Right lobe of liver (tissue), 6 donors: ENCODE results near the gene CELSR1. TPM values are rescaled to one million over a fixed set of nuclear protein-coding genes. Genes with fewer than 3 reads are reported as not detected.

Source experiments
- ATAC-seq, 4 donors: fragments of 200-7000 bp; cut with Tn5 transposase; one replicate each; pipeline ENCODE4 v1.9.1; 2020; ENCODE audit warnings: mild to moderate bottlenecking in 4 of 4, moderate library complexity in 4 of 4
- DNase-seq, 3 donors: peaks; one replicate each; pipeline ENCODE4 v3.0.0-alpha.2; 2020
- H3K27ac ChIP-seq, 3 donors: fragments of 200-600 bp; one replicate each; pipeline ENCODE4 v1.8.0; 2022
- H3K27me3 ChIP-seq, 2 donors: fragments of 200-600 bp; one replicate each; pipeline ENCODE4 v1.8.0; 2022
- H3K36me3 ChIP-seq, 4 donors: fragments of 200-600 bp; sonication (generic) in 1 of 4; one replicate each; pipeline versions ENCODE4 v1.5.1 to v1.8.0; 2017 to 2022; ENCODE audit warnings: control low read depth in 1 of 4
- H3K4me1 ChIP-seq, 4 donors: fragments of 200-600 bp; sonication (generic) in 1 of 4; one replicate each; pipeline versions ENCODE4 v1.5.1 to v1.8.0; 2017 to 2022; ENCODE audit warnings: control low read depth in 1 of 4
- H3K4me3 ChIP-seq, 3 donors: fragments of 200-600 bp; one replicate each; pipeline ENCODE4 v1.8.0; 2022
- H3K9me3 ChIP-seq, 4 donors: fragments of 200-600 bp; sonication (generic) in 1 of 4; one replicate each; pipeline versions ENCODE4 v1.5.1 to v1.8.0; 2017 to 2022; ENCODE audit warnings: control low read depth in 1 of 4
- POLR2A ChIP-seq: fragments of 450-650 bp; IDR thresholded peaks from one replicate; pipeline ENCODE4 v1.6.1; 2017; ENCODE audit warnings: antibody characterized with exemption, mild to moderate bottlenecking
- WGBS: methylation state at CpG from one replicate; pipeline ENCODE4 v1.1.6; 2018; ENCODE audit warnings: low coverage, low lambda C conversion rate; ENCODE audit not compliant: insufficient coverage; ENCODE audit errors: missing lambda C conversion rate; 5-methylcytosine and 5-hydroxymethylcytosine counted together
- intact Hi-C, 2 donors: fragments of 100-400 bp; cut with DNase I; formaldehyde crosslinking; loops; one replicate each; pipeline versions ENCODE4 v1.11.2 to v1.14.1; 2022
- total RNA-seq, 6 experiments: library from RNA; depleted of rRNA in 2 of 6; stranded (reverse); fragments of >200 nt in 2 of 6; fragmentation: NEBNext Ultra II Directional in 3 of 6; extraction: Animal tissue kit (Norgen Biotek cat#: 25700) in 3 of 6; gene quantifications; one replicate each; pipeline versions ENCODE4 v1.1.0 to v1.2.4, GENCODE V29; 2016 to 2023
- TF ChIP-seq, protein P1 (sequence below), 4 donors: fragments of 200-600 bp in 3 of 4; fragments of 450-650 bp in 1 of 4; IDR thresholded peaks; one replicate each; pipeline versions ENCODE4 v1.5.1 to v1.8.0; 2016 to 2022; ENCODE audit warnings: antibody characterized with exemption in 4 of 4, mild to moderate bottlenecking in 2 of 4
- donor health status: DM: no; HTN: yes; CAD: no.
- donor health status: DM: no; HTN: no; CAD: no.
- donor health status: DM: no; HTN: no; CAD: no.
- donor health status: DM: no; HTN: yes; CAD: no.
- donor health status: DM: no; HTN: yes; CAD: no.

The CELSR1 gene
- total RNA-seq, 6 experiments from 2014 or later, result 2.9 to 8.2 (median 5.0) TPM

DNA sequence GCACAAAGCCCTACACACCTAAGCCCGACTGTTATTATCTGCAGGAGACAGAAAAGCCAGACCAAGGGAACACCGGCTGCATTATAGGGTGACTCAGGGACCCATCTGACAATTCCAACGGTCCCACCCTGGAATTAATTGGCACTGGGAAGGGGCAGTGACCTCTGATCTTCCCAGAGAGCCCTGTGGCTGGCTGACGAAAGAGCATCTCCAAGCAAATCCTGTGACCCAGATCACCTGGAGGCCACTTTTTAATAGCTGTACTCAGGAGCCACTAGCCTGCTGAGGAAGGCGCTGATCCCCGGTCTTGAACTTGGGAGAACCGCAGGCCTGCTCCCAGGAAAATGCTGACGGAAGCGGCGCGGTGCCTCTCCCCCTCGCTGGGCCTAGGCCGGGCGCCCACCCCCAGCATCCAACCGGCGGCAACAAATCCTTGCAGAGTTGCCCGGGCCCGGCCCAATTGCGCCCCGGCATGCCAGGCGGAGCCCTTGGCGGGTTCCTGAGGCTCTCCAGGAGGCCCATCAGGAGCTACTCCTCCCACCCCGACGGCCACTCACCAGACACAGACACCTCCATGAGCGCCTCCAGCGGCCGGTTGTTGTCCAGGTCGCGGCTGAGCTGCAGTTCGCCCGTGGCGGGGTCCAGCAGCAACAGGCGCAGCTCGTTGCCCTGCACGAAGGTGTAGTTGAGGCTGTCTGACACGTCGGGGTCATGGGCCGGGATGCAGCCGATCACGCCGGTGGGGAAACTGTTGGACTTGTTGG lies 4.2 kb downstream of the CELSR1 start:
- Histone ChIP-seq H3K4me1 (peaks cover 0 to 7% (median 0%) of the 10 kb centered on the region in 4 donors), H3K27me3 (peaks cover 0 to 4% of the 10 kb centered on the region in 2 donors), H3K36me3 (no peaks in the 10 kb centered on the region), H3K4me3 (no peak overlapping the region), H3K27ac (no peak overlapping the region), H3K9me3 (no peaks in the 10 kb centered on the region)
- WGBS, result 91% methylated on average over 12 of the region's 41 CpGs
- DNase-seq, result no peak
- TF ChIP-seq POLR2A, result no peak
- TF ChIP-seq, protein P1, sequence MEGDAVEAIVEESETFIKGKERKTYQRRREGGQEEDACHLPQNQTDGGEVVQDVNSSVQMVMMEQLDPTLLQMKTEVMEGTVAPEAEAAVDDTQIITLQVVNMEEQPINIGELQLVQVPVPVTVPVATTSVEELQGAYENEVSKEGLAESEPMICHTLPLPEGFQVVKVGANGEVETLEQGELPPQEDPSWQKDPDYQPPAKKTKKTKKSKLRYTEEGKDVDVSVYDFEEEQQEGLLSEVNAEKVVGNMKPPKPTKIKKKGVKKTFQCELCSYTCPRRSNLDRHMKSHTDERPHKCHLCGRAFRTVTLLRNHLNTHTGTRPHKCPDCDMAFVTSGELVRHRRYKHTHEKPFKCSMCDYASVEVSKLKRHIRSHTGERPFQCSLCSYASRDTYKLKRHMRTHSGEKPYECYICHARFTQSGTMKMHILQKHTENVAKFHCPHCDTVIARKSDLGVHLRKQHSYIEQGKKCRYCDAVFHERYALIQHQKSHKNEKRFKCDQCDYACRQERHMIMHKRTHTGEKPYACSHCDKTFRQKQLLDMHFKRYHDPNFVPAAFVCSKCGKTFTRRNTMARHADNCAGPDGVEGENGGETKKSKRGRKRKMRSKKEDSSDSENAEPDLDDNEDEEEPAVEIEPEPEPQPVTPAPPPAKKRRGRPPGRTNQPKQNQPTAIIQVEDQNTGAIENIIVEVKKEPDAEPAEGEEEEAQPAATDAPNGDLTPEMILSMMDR (IDR thresholded peaks at IDR 0.05), result no peak
- no peak for ATAC-seq
- intact Hi-C loops, result no loop called here

DNA sequence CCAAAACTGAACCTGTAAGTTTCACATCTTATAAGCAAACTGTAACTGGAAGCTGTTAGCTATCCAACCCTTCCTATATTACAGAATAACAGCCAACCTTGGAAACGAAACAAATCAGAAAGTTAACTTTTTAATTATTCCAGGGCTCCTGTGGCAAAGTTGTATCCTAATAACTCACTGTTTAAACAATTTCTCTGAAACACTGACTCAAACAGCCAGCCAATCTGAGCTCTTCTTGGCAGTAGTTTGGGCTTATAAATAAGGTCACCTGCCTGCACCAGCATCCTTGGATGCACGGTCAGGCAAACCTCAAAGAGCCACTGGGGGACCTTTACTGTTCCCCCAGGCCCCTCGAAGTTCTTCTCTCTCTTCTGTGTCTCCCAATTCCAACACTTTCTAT lies 5.0 kb downstream of the CELSR1 start:
- Histone ChIP-seq H3K9me3 (no peaks in the 10 kb centered on the region), H3K36me3 (no peaks in the 10 kb centered on the region), H3K4me3 (no peak overlapping the region), H3K27me3 (no peaks in the 10 kb centered on the region), H3K27ac (no peak overlapping the region), H3K4me1 (no peaks in the 10 kb centered on the region)
- intact Hi-C loops, result no loop called here
- no peak for TF ChIP-seq POLR2A
- ATAC-seq, result no peak
- DNase-seq, result no peak
- whole genome bisulfite sequencing, result 55% methylated on average over 3 of the region's 3 CpGs

DNA sequence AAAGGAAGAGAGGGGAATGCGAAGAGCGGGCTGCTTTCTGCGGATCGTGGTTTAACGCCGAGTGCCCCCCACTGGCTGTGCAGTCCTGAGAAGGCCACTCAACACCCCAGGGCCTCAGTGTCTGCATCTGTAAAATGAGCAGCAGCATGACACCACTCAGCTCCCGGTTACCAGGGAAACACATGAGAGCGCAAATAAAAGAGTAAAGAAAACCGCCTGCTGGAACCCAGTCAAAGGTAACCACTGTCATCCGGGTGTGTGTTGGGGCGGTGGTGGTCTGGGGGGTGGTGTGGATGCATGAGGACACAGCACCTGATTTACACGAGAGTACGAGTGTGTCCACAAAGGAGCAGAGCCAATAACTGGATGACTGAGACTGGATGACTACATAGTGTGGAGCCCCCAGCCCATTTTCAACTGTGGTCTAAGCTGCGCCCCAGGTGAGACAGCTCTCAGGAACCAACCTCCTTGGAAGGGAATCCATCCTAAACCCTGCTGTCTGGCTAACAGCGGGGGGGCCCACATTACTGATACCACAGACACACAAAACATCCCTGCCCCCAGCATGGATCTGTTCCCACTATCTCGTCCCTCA lies 5.7 kb downstream of the CELSR1 start:
- no peak overlapping the region for H3K4me3 ChIP-seq
- H3K4me1 ChIP-seq, result no peaks in the 10 kb centered on the region
- H3K9me3 ChIP-seq, result no peaks in the 10 kb centered on the region
- no peak overlapping the region for H3K27ac ChIP-seq
- H3K36me3 ChIP-seq, result no peaks in the 10 kb centered on the region
- DNase-seq (no peak), ATAC-seq (no peak)
- no peak for TF ChIP-seq POLR2A
- TF ChIP-seq, protein P1 (IDR thresholded peaks at IDR 0.05), result no peak
- 81% methylated on average over 13 of the region's 16 CpGs for WGBS
- no peaks in the 10 kb centered on the region for H3K27me3 ChIP-seq
- intact Hi-C loops, result no loop called here

DNA sequence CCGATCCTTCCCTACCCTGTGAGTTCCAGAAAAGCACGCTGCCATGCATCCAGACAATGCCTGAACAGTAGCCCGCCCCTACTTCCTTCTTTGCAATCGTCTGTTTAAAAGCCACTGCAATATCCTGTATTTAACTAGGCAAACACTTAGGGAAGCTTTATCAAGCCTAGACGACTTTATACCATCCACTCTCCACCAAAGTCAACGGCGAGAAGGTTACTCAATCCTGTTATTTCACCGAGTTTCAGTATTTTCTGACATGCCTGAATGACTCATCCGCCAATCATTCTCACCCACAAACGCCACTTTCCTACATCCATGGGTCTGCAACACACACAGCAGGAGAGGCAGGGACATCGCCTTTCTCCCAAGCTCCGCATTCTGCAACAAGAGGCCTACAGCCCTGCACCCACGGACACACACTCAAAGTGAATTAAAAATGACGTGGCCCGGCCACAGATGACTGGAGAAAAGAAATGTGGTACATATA lies 9.3 kb downstream of the CELSR1 start:
- intact Hi-C loops, result no loop called here
- ATAC-seq (peak in 2 of 4 donors; percentile 37 to 44), DNase-seq (no peak)
- no peak overlapping the region for H3K27ac ChIP-seq
- H3K4me1 ChIP-seq, result no peaks in the 10 kb centered on the region
- H3K9me3 ChIP-seq, result no peaks in the 10 kb centered on the region
- H3K4me3 ChIP-seq, result no peak overlapping the region
- H3K36me3 ChIP-seq, result no peaks in the 10 kb centered on the region
- TF ChIP-seq, protein P1 (IDR thresholded peaks at IDR 0.05), result no peak
- TF ChIP-seq POLR2A, result no peak
- H3K27me3 ChIP-seq, result no peaks in the 10 kb centered on the region
- WGBS, result 46% methylated on average over 15 of the region's 15 CpGs

DNA sequence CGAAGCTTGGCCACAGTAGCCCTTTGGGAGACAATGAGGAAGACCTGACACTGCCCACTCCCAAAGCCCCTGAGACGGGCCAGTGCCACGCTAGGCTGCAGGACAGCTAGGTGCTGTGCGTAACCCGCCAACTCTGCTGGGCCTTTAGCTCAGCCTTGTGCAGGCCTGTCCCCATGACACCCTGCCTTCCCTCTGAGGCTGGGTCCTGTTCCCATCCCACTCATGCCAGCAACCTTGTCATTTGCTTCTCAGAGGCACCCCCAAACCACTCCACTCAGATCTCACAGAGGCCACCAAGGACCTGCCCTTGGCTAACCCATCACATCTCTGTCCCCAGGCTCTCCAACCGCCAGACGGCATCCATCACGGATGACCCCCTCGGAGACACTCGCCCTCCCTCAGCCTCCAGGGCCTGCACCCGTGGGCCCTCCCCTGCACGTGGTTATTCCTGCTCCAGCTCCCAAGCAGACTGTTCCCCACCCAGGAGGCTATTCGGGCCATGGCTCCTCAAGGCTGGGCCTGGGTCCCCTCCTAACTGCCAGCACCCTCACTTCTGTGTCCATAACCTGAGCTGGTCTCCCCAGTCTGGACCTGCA lies 11.1 kb downstream of the CELSR1 start:
- TF ChIP-seq POLR2A, result no peak
- TF ChIP-seq, protein P1 (IDR thresholded peaks at IDR 0.05), result no peak
- ATAC-seq, result no peak
- WGBS, result 79% methylated on average over 8 of the region's 13 CpGs

More for the DNA sequence above, 11.1 kb downstream of the CELSR1 start:
- H3K36me3 ChIP-seq, result no peaks in the 10 kb centered on the region
- H3K27me3 ChIP-seq, result no peaks in the 10 kb centered on the region
- no peaks in the 10 kb centered on the region for H3K9me3 ChIP-seq
- intact Hi-C loops, result no loop called here
- no peak for DNase-seq
- H3K27ac ChIP-seq, result no peak overlapping the region
- no peaks in the 10 kb centered on the region for H3K4me1 ChIP-seq
- H3K4me3 ChIP-seq, result no peak overlapping the region
